Measurements from ENCODE around the gene ACO1.

Gene ACO1

DNA sequence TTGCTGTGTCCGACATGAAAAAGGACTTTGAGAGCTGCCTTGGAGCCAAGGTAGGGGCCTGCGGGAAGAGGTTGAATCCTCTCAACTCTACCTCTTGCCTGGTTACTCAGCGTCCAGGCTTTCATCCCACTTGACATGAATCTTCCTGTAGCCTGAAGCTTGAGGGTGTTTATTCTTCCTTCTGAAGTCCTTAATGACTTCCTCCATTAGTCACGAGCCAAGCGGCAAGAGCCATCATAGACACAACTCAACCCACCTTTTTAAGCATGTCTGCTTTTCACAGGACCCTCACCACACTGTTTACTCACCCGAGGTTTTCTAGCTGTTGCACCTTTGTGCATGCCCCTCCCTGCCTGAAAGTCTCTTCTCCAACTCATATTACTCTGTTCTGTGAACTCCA, 40.2 kb downstream of the ACO1 start:
- DNase-seq = peak; percentile 58

- peak; percentile 85 for DNase-seq
These were observed 42.0 kb downstream of the ACO1 start for GRCh38 chr9:32426278-32426939.

DNA sequence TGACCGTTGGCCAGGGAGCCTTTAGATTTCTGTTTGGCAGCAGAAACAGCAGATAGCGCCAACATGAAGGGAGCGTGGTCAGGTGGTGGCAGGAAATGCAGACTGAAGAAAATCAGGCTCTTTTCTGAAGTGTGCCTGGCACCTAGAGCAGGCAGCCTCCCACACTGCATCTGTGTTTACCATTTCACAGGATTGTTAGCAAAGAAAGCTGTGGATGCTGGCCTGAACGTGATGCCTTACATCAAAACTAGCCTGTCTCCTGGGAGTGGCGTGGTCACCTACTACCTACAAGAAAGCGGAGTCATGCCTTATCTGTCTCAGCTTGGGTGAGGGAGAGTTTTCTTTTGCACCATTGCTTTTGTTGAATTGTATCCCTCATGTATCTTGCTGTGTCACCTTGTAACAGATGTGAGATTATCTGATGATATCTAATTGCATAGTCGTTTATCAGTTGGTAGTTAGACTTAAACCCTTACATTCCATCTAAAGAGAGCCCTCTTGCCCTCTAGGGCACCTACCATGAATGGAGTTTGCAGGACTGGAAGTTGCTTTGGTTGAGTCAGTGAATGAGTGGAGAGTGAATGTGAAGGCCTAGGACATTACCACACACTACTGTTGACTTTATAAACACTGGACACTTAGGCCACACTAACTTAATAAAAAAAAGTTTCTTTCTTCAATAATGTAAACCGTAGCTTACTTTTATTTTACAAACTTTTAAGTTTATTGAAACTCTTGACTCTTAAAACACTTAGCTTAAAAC, 42.8 kb downstream of the ACO1 start:
- DNase-seq = peak; percentile 44

DNA sequence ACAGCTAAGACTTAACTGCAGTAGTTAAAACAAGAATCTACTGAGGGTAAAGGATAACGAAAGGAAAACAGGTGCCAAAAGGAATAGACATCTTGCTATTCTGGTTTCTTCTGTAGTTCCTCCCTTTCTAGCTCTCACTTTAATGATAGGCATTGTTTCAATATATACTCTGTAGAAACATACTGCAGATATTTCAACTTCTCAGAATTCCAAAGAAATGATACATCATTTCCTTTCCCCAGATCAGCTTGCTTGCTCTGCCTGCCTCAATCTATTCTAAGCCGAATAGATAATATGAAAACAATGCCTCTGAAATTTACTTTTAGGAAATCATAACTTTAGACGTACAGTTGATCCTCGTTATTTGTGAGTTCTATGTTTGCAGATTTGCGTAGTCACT, 46.3 kb downstream of the ACO1 start:
- DNase-seq = peak; percentile 77

DNA sequence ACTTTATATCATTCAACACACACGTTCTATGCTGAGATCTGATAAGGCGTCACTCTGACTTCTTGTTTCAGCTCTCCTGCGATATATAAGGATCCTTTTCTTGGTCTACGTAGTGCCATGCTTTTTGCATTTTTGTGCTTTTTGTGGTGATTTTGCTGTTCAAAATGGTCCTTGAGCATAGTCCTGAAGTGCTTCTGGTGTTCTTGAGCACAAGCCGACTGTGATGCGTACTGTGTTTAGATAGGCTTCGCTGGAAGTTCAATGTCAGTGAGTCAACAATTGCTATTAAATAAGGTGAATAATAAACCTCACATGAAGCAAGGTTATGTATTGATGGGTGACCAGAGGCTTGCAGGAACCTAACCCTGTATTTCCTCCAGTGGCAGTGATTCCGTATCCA, 46.8 kb downstream of the ACO1 start:
- DNase-seq = peak; percentile 43

GRCh38 chr9:32431940-32432555, 47.6 kb downstream of the ACO1 start:
- DNase-seq = peak; percentile 65

- no peak for DNase-seq
These were observed 50.4 kb downstream of the ACO1 start for GRCh38 chr9:32434892-32435291.

DNA sequence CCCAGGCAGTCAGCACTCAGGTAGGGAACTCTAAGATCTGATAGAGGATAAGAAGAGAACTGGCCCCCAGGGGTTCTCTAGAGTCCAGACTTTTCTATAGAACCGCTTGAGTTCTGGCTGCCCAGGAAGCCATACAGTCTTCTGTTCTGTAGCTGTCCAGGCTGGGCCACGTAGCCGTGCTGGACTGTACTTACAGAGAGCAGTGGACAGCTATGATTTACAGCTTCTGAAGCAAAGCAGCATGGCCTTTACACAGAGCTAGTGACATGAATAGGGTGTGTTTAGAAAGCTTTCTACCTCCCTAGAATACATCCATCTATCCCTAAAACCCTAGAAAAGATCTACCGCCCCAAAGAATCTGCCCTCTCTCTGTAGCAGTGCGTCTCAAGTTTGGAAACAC, 57.2 kb downstream of the ACO1 start:
- no peak for DNase-seq

GRCh38 chr9:32442433-32442832, 58.0 kb downstream of the ACO1 start:
- no peak for DNase-seq

DNA sequence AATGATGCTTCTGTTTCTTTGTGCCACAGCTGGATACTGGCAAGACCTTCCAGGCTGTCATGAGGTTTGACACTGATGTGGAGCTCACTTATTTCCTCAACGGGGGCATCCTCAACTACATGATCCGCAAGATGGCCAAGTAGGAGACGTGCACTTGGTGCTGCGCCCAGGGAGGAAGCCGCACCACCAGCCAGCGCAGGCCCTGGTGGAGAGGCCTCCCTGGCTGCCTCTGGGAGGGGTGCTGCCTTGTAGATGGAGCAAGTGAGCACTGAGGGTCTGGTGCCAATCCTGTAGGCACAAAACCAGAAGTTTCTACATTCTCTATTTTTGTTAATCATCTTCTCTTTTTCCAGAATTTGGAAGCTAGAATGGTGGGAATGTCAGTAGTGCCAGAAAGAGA, 65.5 kb downstream of the ACO1 start:
- no peak for DNase-seq

DNA sequence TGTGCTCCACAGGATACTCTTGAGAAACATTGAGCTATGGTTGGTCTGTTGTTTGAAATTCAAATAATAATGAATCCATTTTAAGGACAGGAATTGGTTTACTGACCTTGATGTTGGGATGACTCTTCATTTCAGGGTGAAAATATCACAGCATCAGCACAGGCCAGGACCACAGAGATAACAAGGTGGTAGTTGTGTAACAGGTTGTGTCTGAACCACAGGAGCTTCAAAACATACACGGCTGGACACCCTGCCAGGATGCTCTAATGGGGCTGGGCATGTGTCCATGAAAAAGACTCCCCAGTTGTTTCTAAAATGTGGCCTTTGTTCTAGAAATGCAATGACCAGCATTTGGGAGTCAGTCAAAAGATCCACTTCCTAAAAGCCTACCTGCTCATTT, 69.8 kb downstream of the ACO1 start:
- DNase-seq = no peak

- DNase-seq = no peak
These were observed 71.3 kb downstream of the ACO1 start for GRCh38 chr9:32455738-32456137.

- DNase-seq = peak; percentile 21
These were observed 72.1 kb downstream of the ACO1 start for GRCh38 chr9:32456564-32456963.

GRCh38 chr9:32463500-32464293, 79.3 kb downstream of the ACO1 start:
- no peak for DNase-seq

DNA sequence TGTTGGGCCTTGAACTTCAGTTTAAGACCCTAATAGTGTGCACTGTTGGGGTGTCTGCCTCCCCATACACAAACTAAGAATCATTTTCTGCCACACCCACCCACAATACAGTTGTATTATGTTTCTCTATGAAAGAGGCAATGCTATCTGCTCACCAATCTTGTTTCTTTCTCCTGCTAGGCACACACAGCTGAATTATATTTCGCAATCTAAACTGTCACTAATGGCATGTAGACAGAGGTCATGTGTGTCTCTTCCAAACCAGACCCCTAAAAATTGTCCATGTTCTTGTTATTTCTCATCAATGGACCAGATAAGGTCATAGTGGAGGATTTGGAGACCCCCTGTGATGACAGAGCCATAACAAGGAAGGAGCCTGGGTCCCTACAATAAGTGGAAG, 84.3 kb downstream of the ACO1 start:
- no peak for DNase-seq

- no peak for DNase-seq
These were observed 87.9 kb downstream of the ACO1 start for GRCh38 chr9:32472344-32472743.

DNA sequence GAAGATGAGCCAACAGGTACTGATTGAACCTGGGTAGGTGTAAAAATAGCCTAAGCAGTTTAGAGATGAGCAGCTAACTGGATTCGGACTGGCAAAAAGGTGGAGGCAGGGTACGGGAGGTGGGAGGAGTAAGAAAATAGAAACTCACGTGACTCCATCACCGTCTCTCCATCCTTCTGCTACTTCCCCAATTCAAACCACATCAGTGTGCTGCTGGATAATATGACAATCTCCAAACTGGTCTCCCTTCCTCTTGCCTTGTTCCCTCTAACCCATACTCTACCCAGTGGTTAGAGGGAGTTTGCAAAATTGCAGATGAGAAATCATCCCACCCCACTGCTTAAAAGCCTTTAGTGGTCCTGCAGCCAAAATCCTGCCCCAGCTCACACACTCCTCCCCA, 98.9 kb downstream of the ACO1 start:
- DNase-seq = no peak

GRCh38 chr9:32486839-32487562, 102.6 kb downstream of the ACO1 start:
- DNase-seq = peak; percentile 53

GRCh38 chr9:32487981-32488380, 103.5 kb downstream of the ACO1 start:
- DNase-seq = peak; percentile 49

DNA sequence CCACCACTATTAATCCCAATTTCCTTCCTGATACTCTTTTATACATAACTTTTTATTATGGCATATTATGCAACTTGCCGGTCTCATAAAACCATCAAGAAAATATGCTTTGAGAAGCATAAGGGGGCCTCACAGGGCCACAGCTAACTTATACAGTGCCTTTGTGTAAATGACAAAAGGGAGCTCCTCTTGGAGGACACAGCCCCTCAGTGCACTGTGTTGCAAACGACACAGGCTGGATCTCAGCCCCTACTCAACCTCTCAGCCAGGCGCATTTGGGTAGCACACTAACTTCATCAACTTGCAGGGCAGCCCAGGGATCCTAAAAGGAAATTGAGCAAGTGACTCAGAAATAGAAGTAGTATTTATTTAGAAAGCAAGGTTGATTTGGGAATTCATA, 106.2 kb downstream of the ACO1 start:
- no peak for DNase-seq

DNA sequence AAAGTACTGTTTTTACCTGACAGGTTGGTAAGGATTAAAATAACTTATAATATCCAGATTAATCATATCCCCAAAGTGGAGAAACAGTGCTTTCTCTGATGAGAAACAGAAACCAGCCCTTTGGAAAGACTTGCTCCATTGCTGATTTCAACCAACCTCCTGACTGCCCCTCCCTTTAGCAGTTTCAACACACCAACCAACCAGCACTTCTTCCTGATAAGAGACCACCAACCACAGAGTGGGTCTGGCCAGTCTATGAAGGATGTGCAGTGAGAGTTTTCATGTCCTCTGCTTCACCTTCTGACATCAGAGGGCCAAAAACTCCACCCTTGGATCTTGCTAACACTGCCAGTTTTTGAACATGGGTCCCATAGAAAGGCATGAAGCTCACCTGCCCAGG, 113.5 kb downstream of the ACO1 start:
- DNase-seq = no peak

DNA sequence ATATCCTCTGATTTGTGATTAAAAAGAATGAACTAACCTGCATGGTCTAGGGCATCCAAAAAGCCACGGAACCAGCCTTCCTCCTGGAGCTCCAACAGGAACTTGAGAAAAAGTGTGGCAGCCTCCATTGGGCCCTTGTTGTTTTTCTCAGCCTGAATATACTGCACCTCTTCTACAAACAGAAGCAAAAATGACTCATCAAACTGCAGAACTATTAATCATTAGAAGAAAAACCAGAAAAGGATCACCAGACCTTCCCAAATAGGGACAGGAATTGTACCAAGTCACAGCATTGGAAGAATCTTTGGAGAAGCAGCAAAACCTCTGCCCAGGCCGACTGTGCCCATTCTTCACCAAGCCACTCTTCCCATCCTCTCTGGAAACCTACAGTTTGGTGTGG, 116.3 kb downstream of the ACO1 start:
- peak; percentile 58 for DNase-seq

GRCh38 chr9:32501868-32502267, 117.4 kb downstream of the ACO1 start:
- DNase-seq = no peak
